ENCODE data around the gene ADGRD1.

The ADGRD1 gene

DNA sequence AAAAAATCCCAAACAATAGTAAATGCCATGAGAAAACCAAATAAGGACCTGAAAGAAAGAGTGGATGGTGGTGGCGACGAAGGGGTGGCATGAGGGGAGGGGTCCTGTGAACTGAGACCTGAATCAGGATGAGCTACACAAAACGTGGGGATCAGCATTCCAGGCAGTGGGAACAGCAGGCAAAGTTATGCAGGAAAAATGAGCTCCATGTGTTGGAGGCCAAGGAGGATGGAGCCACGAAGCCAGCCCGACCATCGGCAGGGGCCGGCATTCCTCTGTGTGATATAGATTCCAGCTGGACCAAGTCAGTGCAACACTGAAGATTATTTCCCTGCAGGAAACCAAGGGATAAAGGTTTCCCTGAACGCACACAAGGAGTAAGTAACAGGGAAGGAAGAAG is 7.1 kb downstream of the ADGRD1 start:
- no peaks in the 10 kb centered on the region for H3K79me2 ChIP-seq (ENCODE audit: insufficient read depth, low read length)
- H3K27me3 ChIP-seq (ENCODE audit: insufficient read depth, low read length, poor library complexity): peaks cover 2% of the 10 kb centered on the region
- ATAC-seq (ENCODE audit: insufficient read depth, low read depth) (no peak), DNase-seq (no peak)
- no peaks in the 10 kb centered on the region for H3K36me3 ChIP-seq (ENCODE audit: insufficient read depth, low read length)
- no peaks in the 10 kb centered on the region for H3K9me3 ChIP-seq (ENCODE audit: insufficient read depth, low read length, severe bottlenecking)
- no peak overlapping the region for H3K27ac ChIP-seq (ENCODE audit: low read length)
- TF ChIP-seq EZH2 (IDR thresholded peaks at IDR 0.05; ENCODE audit: borderline replicate concordance, low read depth, low read length, severe bottlenecking): no peak
- TF ChIP-seq, protein P1, sequence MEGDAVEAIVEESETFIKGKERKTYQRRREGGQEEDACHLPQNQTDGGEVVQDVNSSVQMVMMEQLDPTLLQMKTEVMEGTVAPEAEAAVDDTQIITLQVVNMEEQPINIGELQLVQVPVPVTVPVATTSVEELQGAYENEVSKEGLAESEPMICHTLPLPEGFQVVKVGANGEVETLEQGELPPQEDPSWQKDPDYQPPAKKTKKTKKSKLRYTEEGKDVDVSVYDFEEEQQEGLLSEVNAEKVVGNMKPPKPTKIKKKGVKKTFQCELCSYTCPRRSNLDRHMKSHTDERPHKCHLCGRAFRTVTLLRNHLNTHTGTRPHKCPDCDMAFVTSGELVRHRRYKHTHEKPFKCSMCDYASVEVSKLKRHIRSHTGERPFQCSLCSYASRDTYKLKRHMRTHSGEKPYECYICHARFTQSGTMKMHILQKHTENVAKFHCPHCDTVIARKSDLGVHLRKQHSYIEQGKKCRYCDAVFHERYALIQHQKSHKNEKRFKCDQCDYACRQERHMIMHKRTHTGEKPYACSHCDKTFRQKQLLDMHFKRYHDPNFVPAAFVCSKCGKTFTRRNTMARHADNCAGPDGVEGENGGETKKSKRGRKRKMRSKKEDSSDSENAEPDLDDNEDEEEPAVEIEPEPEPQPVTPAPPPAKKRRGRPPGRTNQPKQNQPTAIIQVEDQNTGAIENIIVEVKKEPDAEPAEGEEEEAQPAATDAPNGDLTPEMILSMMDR (IDR thresholded peaks at IDR 0.05; ENCODE audit: borderline replicate concordance, extremely low read depth, low read length, poor library complexity, severe bottlenecking): no peak
- no peak overlapping the region for H3K9ac ChIP-seq (ENCODE audit: low read depth, low read length)
- H3K4me3 ChIP-seq (ENCODE audit: low read depth in 1 of 2, low read length in 2 of 2): no peak overlapping the region
- H3K4me2 ChIP-seq (ENCODE audit: insufficient read depth, low read length): no peak overlapping the region
- no peaks in the 10 kb centered on the region for H4K20me1 ChIP-seq (ENCODE audit: insufficient read depth, low read length)
- no peaks in the 10 kb centered on the region for H3K4me1 ChIP-seq (ENCODE audit: insufficient read depth, low read length)
- no peak overlapping the region for H2AFZ ChIP-seq (ENCODE audit: low read depth, low read length)

- Histone ChIP-seq H4K20me1 (ENCODE audit: insufficient read depth, low read length) (no peaks in the 10 kb centered on the region), H3K27me3 (ENCODE audit: insufficient read depth, low read length, poor library complexity) (peaks cover 2% of the 10 kb centered on the region), H3K4me3 (ENCODE audit: low read depth in 1 of 2, low read length in 2 of 2) (no peak overlapping the region), H3K4me2 (ENCODE audit: insufficient read depth, low read length) (no peak overlapping the region), H3K9ac (ENCODE audit: low read depth, low read length) (no peak overlapping the region), H3K27ac (ENCODE audit: low read length) (no peak overlapping the region), H3K79me2 (ENCODE audit: insufficient read depth, low read length) (no peaks in the 10 kb centered on the region), H2AFZ (ENCODE audit: low read depth, low read length) (no peak overlapping the region), H3K36me3 (ENCODE audit: insufficient read depth, low read length) (no peaks in the 10 kb centered on the region), H3K4me1 (ENCODE audit: insufficient read depth, low read length) (no peaks in the 10 kb centered on the region), H3K9me3 (ENCODE audit: insufficient read depth, low read length, severe bottlenecking) (no peaks in the 10 kb centered on the region)
- TF ChIP-seq, protein P1 (IDR thresholded peaks at IDR 0.05; ENCODE audit: borderline replicate concordance, extremely low read depth, low read length, poor library complexity, severe bottlenecking): no peak
- TF ChIP-seq EZH2 (IDR thresholded peaks at IDR 0.05; ENCODE audit: borderline replicate concordance, low read depth, low read length, severe bottlenecking): no peak
- DNase-seq (no peak), ATAC-seq (ENCODE audit: insufficient read depth, low read depth) (no peak)
Measured at GRCh38 chr12:130961921-130962451, 8.3 kb downstream of the ADGRD1 start.

GRCh38 chr12:130965214-130965613 is 11.5 kb downstream of the ADGRD1 start:
- Histone ChIP-seq H3K79me2 (ENCODE audit: insufficient read depth, low read length) (no peaks in the 10 kb centered on the region), H3K4me1 (ENCODE audit: insufficient read depth, low read length) (no peaks in the 10 kb centered on the region), H3K4me3 (ENCODE audit: low read depth in 1 of 2, low read length in 2 of 2) (no peak overlapping the region), H3K9ac (ENCODE audit: low read depth, low read length) (no peak overlapping the region), H2AFZ (ENCODE audit: low read depth, low read length) (no peak overlapping the region), H3K4me2 (ENCODE audit: insufficient read depth, low read length) (no peak overlapping the region), H3K27me3 (ENCODE audit: insufficient read depth, low read length, poor library complexity) (no peaks in the 10 kb centered on the region), H3K36me3 (ENCODE audit: insufficient read depth, low read length) (no peaks in the 10 kb centered on the region), H3K27ac (ENCODE audit: low read length) (no peak overlapping the region), H4K20me1 (ENCODE audit: insufficient read depth, low read length) (no peaks in the 10 kb centered on the region), H3K9me3 (ENCODE audit: insufficient read depth, low read length, severe bottlenecking) (no peaks in the 10 kb centered on the region)
- no peak for DNase-seq
- no peak for ATAC-seq (ENCODE audit: insufficient read depth, low read depth)
- no peak for TF ChIP-seq EZH2 (IDR thresholded peaks at IDR 0.05; ENCODE audit: borderline replicate concordance, low read depth, low read length, severe bottlenecking)
- TF ChIP-seq, protein P1 (IDR thresholded peaks at IDR 0.05; ENCODE audit: borderline replicate concordance, extremely low read depth, low read length, poor library complexity, severe bottlenecking): no peak

DNA sequence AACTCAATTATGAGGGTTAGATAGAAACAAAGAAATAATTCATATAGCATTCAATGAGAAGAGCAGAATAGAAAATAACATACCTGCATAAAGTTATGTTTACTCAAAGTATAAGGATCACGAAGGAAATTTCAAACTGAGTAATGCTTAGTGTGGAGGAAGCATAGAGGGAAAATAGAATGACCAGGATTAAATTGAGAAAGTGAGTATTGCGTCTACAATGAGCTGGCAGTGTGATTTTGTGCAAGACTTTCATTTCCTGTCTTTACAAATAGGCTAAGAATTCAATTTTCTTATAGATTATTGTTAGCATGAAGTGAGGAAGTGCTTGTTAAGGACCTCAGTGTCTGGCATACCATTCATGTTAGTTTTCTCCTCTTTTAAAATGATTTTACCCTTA is 12.0 kb downstream of the ADGRD1 start:
- H3K36me3 ChIP-seq (ENCODE audit: insufficient read depth, low read length): no peaks in the 10 kb centered on the region
- H3K79me2 ChIP-seq (ENCODE audit: insufficient read depth, low read length): no peaks in the 10 kb centered on the region
- ATAC-seq (ENCODE audit: insufficient read depth, low read depth): no peak
- H3K27me3 ChIP-seq (ENCODE audit: insufficient read depth, low read length, poor library complexity): no peaks in the 10 kb centered on the region
- no peak overlapping the region for H3K4me3 ChIP-seq (ENCODE audit: low read depth in 1 of 2, low read length in 2 of 2)
- DNase-seq: no peak
- H3K4me1 ChIP-seq (ENCODE audit: insufficient read depth, low read length): no peaks in the 10 kb centered on the region
- no peaks in the 10 kb centered on the region for H4K20me1 ChIP-seq (ENCODE audit: insufficient read depth, low read length)
- no peak overlapping the region for H3K4me2 ChIP-seq (ENCODE audit: insufficient read depth, low read length)
- H3K9ac ChIP-seq (ENCODE audit: low read depth, low read length): no peak overlapping the region
- TF ChIP-seq EZH2 (IDR thresholded peaks at IDR 0.05; ENCODE audit: borderline replicate concordance, low read depth, low read length, severe bottlenecking): no peak
- TF ChIP-seq, protein P1 (IDR thresholded peaks at IDR 0.05; ENCODE audit: borderline replicate concordance, extremely low read depth, low read length, poor library complexity, severe bottlenecking): no peak
- H3K9me3 ChIP-seq (ENCODE audit: insufficient read depth, low read length, severe bottlenecking): no peaks in the 10 kb centered on the region
- H3K27ac ChIP-seq (ENCODE audit: low read length): no peak overlapping the region
- H2AFZ ChIP-seq (ENCODE audit: low read depth, low read length): no peak overlapping the region

All from DND-41 (cell line).